GM19193 (cell line): Measurements from ENCODE around the gene CCDC169.

Experiments used
- POLR2A ChIP-seq: IDR thresholded peaks from 4 replicates; pipeline ENCODE4 v1.6.1; 2011; ENCODE audit not compliant: insufficient read depth, insufficient read length; ENCODE audit errors: extremely low read depth

The CCDC169 gene

GRCh38 chr13:36273431-36273830, 24.2 kb downstream of the CCDC169 start:
- no peak for TF ChIP-seq POLR2A

DNA sequence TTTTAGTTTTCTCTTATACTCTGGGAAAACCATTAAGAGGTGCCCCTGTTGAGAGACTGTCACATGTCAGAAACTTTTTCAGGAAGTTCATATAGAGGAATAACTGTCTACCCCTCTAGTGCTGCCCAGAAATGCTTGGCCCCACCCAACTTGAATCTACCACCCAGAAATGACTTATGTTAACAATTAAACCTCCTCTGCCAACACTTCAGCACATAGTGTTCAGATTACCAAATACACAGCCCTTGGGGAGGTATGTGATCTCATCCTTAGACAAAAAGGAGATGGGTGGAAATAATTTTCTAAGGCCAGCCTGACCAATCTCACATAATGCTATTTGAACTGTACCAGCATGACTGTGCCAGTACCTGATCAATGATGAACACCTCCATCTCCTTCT, 35.6 kb downstream of the CCDC169 start:
- no peak for TF ChIP-seq POLR2A

GRCh38 chr13:36261011-36261410, 36.6 kb downstream of the CCDC169 start:
- TF ChIP-seq POLR2A, result no peak

GRCh38 chr13:36259361-36260137, 38.1 kb downstream of the CCDC169 start:
- TF ChIP-seq POLR2A, result no peak

- no peak for TF ChIP-seq POLR2A
These were observed 38.8 kb downstream of the CCDC169 start for GRCh38 chr13:36258831-36259230.

GRCh38 chr13:36251526-36251925, 46.1 kb downstream of the CCDC169 start:
- no peak for TF ChIP-seq POLR2A

DNA sequence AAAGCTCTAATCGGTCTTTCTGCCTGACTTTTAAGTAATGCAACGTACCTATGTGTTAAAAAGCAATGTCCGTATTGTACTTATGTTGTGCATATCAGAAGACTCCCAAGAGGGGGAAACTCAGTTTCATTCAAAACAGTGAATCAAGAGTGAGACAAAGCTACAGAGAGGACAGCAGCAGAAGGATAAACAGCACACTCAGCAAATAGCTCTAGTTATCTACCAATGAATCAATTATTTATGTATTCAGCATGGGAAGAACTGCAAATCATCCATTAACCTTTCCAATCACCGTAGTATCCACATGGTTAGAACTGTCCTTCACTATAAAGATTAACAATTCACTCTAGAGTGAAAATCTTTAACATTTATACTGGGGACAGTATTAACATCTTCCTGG, 46.6 kb downstream of the CCDC169 start:
- no peak for TF ChIP-seq POLR2A

DNA sequence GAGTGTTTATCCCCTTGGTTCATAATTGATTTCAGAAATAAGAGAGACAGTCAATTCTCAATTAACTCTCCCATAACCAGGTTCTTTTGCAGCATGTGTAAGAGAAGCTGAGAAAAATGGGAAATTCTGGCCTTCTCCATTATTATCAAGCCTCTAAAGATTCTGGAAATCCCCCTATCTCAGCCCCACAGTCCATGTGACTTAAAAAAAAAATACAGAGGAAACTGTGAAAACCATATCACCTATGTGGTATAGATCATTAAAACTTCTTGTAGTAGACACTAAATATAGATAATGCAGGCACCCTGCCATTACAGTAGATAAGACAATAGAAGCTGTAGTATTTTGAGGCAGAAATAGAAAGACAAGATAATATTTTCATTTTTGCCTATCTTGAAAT, 48.9 kb downstream of the CCDC169 start:
- no peak for TF ChIP-seq POLR2A

DNA sequence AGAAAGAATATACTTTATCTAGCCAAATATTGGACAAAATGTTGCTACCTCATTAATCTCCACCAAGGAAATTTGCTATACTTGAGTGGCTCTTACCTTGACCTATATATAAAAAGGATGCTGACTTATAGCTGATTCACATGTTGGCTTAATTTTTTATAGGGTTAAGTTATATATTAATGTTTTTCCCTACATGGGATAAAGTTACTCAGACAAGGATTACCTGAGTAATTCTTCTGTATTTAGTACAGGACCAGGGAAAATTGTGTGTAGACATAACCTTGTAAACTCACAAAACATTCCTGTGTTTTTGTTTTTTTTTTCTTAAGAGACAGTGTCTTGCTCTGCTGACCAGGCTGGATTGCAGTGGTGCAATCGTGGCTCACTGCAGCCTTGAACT, 52.6 kb downstream of the CCDC169 start:
- no peak for TF ChIP-seq POLR2A

GRCh38 chr13:36244073-36244472, 53.5 kb downstream of the CCDC169 start:
- no peak for TF ChIP-seq POLR2A

GRCh38 chr13:36242761-36243160, 54.9 kb downstream of the CCDC169 start:
- no peak for TF ChIP-seq POLR2A

DNA sequence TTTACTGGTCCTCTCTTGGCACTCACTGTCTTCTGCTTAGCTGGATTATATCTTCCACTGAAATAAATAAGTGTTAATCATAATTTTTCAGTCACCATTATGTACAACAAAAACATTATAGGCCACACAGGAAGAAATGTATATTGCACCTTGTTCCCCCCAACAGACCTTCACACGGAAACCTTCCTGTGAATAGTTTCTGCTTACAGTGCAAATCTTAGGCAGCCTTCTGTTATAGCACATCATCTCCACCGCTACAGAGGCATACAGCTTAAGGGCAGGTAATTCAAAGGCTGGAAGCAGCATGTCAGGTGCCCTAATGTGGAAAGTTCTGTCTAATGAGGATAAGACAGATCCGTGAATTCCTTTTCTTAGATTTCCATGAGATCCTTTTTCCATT, 66.4 kb downstream of the CCDC169 start:
- no peak for TF ChIP-seq POLR2A

DNA sequence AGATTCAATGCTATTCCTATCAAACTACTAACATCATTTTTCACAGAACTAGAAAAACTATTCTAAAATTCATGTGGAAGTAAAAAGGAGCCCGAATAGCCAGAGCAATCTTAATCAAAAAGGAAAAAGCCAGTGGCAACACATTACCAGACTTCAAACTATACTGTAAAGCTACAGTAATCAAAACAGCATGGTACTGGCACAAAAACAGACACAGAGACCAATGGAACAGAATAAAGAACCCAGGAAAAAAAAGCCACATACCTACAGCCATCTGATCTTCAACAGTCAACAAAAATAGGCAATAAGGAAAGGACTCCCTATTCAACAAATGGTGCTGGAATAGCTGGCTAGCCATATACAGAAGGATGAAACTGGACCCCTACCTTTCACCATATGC, 72.9 kb downstream of the CCDC169 start:
- TF ChIP-seq POLR2A, result no peak

GRCh38 chr13:36219883-36220282, 77.7 kb downstream of the CCDC169 start:
- no peak for TF ChIP-seq POLR2A

GRCh38 chr13:36217456-36217855, 80.2 kb downstream of the CCDC169 start:
- TF ChIP-seq POLR2A, result no peak

- TF ChIP-seq POLR2A, result no peak
These were observed 83.3 kb downstream of the CCDC169 start, which contains the start of gene SOHLH2 for GRCh38 chr13:36214163-36214921. SOHLH2 (minus strand) TSS chr13:36214556; CDS start chr13:36214526, 30 bp downstream.

GRCh38 chr13:36212789-36213188, 84.8 kb downstream of the CCDC169 start:
- TF ChIP-seq POLR2A, result no peak

GRCh38 chr13:36211567-36211966, 86.0 kb downstream of the CCDC169 start:
- no peak for TF ChIP-seq POLR2A
